OCI-LY1 (cell line): ENCODE results near the gene GADD45A.

Source experiments
- H2AFZ ChIP-seq: fragments of 200-600 bp; sonication (generic), shearing (Covaris generic); 2 replicates; pipeline ENCODE4 v1.6.0; 2014; ENCODE audit warnings: antibody characterized with exemption, mild to moderate bottlenecking, low read length
- H3F3A ChIP-seq: fragments of 200-600 bp; sonication (generic), shearing (Covaris generic); 2 replicates; pipeline ENCODE4 v1.6.0; 2014; ENCODE audit warnings: mild to moderate bottlenecking, antibody characterized with exemption, low read length, moderate library complexity; ENCODE audit not compliant: insufficient read depth
- H3K27ac ChIP-seq: fragments of 200-600 bp; sonication (generic); 2 replicates; pipeline ENCODE4 v1.5.1; 2014; ENCODE audit warnings: low read length, mixed run types, mild to moderate bottlenecking, low read depth; ENCODE audit not compliant: poor library complexity, severe bottlenecking
- H3K27me3 ChIP-seq: fragments of 200-600 bp; sonication (generic); 2 replicates; pipeline ENCODE4 v1.6.0; 2014; ENCODE audit warnings: antibody characterized with exemption, mild to moderate bottlenecking, low read length, moderate library complexity; ENCODE audit not compliant: insufficient read depth
- H3K36me3 ChIP-seq: fragments of 200-600 bp; sonication (generic); 2 replicates; pipeline ENCODE4 v1.6.1; 2014; ENCODE audit warnings: mild to moderate bottlenecking, antibody characterized with exemption, low read length, moderate library complexity, mixed read lengths; ENCODE audit not compliant: insufficient read depth
- H3K4me1 ChIP-seq: fragments of 200-600 bp; sonication (generic); 2 replicates; pipeline ENCODE4 v1.5.1; 2014; ENCODE audit warnings: mild to moderate bottlenecking, low read length, moderate library complexity; ENCODE audit not compliant: insufficient read depth, severe bottlenecking
- H3K4me2 ChIP-seq: fragments of 200-600 bp; sonication (generic), shearing (Covaris generic); 2 replicates; pipeline ENCODE4 v1.6.1; 2014; ENCODE audit warnings: low read length
- H3K4me3 ChIP-seq: fragments of 200-600 bp; sonication (generic); 2 replicates; pipeline ENCODE4 v1.5.1; 2014; ENCODE audit warnings: low read length, low read depth, mild to moderate bottlenecking, mixed read lengths; ENCODE audit not compliant: poor library complexity, severe bottlenecking
- H3K79me2 ChIP-seq: fragments of 200-600 bp; shearing (Covaris generic); 2 replicates; pipeline ENCODE4 v1.6.1; 2016; ENCODE audit warnings: mixed run types, low read length, mixed read lengths; ENCODE audit not compliant: insufficient read depth
- H3K9ac ChIP-seq: fragments of 200-600 bp; sonication (generic), shearing (Covaris generic); 2 replicates; pipeline ENCODE4 v1.6.1; 2014; ENCODE audit warnings: mild to moderate bottlenecking, low read length, mixed read lengths
- H3K9me2 ChIP-seq: fragments of 200-600 bp; sonication (generic), shearing (Covaris generic); 2 replicates; pipeline ENCODE4 v1.6.1; 2014; ENCODE audit warnings: low read depth, mild to moderate bottlenecking, low read length, mixed read lengths
- H3K9me3 ChIP-seq: fragments of 200-600 bp; shearing (Covaris generic); 2 replicates; pipeline ENCODE4 v1.6.1; 2014; ENCODE audit warnings: low read length, mixed read lengths
- H4K20me1 ChIP-seq: fragments of 200-600 bp; sonication (generic), shearing (Covaris generic); 2 replicates; pipeline ENCODE4 v1.6.0; 2016; ENCODE audit warnings: mild to moderate bottlenecking, low read length; ENCODE audit not compliant: insufficient read depth
- EZH2 ChIP-seq: fragments of 200-600 bp; sonication (generic), shearing (Covaris generic); IDR thresholded peaks from 2 replicates; pipeline ENCODE4 v1.8.0; 2017; ENCODE audit warnings: borderline replicate concordance, mixed run types, mild to moderate bottlenecking, antibody characterized with exemption, low read length, moderate library complexity, mixed read lengths
- TF ChIP-seq, protein P1 (sequence below): fragments of 200-600 bp; sonication (generic), shearing (Covaris generic); IDR thresholded peaks from 2 replicates; pipeline ENCODE4 v1.5.1; 2017; ENCODE audit warnings: mild to moderate bottlenecking, antibody characterized with exemption, low read length, moderate library complexity, mixed read lengths

GADD45A gene

DNA sequence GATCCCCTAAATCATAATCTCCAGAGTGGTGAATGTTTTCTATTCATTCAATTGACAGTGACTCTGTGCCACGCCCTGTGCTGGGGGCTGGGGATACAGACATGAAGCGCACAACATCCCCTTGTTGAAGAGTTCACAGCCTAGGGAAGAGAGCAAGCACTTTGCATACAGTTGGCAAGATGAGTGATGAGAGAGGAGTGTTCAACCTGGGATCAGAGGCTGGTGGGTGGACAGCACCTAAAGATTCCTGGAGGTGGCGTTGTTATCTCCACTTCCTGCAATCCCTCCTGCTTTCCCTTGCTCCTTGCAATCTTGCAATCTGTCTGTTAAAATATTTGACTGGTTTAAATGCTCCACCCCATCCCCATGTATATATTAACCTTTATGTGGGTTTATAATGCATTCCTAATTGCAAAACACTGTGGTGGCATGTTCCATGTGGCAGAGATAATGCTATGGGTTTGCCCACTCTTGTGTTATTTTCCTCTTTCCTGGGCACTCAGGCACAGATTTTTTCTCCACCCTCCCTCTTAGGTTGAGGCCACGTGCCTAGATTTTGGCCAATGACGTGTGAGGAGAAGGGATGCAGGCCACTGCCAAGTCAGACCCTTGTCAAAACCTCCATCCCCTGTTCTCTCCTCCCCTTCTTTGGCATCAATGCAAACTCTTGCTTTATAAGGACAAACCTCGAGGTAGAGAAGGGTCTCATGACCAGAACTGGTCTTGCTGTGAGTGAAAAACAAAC is 36.2 kb upstream of the GADD45A start:
- no peaks in the 10 kb centered on the region for H3K36me3 ChIP-seq
- TF ChIP-seq, protein P1, sequence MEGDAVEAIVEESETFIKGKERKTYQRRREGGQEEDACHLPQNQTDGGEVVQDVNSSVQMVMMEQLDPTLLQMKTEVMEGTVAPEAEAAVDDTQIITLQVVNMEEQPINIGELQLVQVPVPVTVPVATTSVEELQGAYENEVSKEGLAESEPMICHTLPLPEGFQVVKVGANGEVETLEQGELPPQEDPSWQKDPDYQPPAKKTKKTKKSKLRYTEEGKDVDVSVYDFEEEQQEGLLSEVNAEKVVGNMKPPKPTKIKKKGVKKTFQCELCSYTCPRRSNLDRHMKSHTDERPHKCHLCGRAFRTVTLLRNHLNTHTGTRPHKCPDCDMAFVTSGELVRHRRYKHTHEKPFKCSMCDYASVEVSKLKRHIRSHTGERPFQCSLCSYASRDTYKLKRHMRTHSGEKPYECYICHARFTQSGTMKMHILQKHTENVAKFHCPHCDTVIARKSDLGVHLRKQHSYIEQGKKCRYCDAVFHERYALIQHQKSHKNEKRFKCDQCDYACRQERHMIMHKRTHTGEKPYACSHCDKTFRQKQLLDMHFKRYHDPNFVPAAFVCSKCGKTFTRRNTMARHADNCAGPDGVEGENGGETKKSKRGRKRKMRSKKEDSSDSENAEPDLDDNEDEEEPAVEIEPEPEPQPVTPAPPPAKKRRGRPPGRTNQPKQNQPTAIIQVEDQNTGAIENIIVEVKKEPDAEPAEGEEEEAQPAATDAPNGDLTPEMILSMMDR, result no peak; the same call in 1 of the 2 replicates
- TF ChIP-seq EZH2, result no peak
- no peak overlapping the region for H3K9ac ChIP-seq
- H3F3A ChIP-seq, result no peaks in the 10 kb centered on the region
- H4K20me1 ChIP-seq, result no peaks in the 10 kb centered on the region
- H3K4me3 ChIP-seq, result no peak overlapping the region
- no peaks in the 10 kb centered on the region for H3K79me2 ChIP-seq
- no peak overlapping the region for H3K27ac ChIP-seq
- H3K4me1 ChIP-seq, result peaks cover 36% of the 10 kb centered on the region
- no peaks in the 10 kb centered on the region for H3K9me3 ChIP-seq
- H3K27me3 ChIP-seq, result no peaks in the 10 kb centered on the region
- H3K4me2 ChIP-seq, result no peak overlapping the region
- H2AFZ ChIP-seq, result no peak overlapping the region
- no peaks in the 10 kb centered on the region for H3K9me2 ChIP-seq

DNA sequence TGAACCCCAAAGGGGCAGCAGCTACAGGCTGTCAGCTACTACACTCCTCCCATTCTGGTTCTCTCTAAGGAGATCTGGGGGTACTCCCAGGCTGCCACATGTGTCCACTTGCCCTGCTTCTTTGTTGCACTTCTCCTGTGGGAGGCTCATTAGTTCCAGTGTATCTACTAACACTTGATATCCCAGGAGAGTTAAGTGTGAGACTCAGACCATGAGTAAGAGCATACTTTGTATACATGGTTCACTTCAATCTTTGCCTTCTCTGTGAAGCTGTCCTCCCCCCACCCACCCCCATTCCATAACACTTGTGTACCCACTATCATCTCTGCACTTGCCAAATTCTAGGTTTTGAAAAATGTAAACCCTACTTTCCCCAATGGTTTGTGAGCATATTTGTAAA is 34.9 kb upstream of the GADD45A start:
- Histone ChIP-seq H3F3A (no peaks in the 10 kb centered on the region), H4K20me1 (no peaks in the 10 kb centered on the region), H3K27ac (no peak overlapping the region), H3K4me3 (no peak overlapping the region), H2AFZ (no peak overlapping the region), H3K9me2 (no peaks in the 10 kb centered on the region), H3K4me1 (peaks cover 36% of the 10 kb centered on the region), H3K79me2 (no peaks in the 10 kb centered on the region), H3K9ac (no peak overlapping the region), H3K36me3 (no peaks in the 10 kb centered on the region), H3K9me3 (no peaks in the 10 kb centered on the region), H3K27me3 (no peaks in the 10 kb centered on the region), H3K4me2 (no peak overlapping the region)
- TF ChIP-seq, protein P1, result no peak
- TF ChIP-seq EZH2, result no peak

DNA sequence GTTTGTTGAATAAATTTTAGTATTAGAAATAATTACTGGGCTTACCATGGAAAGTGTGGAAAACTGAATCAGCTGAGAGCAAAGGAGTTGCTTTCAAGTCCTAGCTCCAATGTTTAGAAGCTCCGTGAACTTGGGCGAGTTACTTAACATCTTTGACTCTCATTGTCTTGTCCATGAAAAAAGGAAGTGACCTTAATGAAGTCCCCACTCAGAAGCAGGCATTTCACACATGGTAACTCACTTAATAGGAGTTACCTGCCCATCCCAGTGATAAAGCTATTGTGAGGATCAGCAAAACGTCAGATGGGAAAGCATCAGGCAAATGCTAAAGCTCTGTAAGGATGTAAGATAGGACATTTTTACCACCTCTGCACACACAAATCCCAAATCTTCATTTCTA is 34.0 kb upstream of the GADD45A start:
- TF ChIP-seq EZH2, result no peak
- TF ChIP-seq, protein P1, result no peak
- H2AFZ ChIP-seq, result no peak overlapping the region
- H3K27ac ChIP-seq, result no peak overlapping the region

More for the DNA sequence above, 34.0 kb upstream of the GADD45A start:
- Histone ChIP-seq H3F3A (no peaks in the 10 kb centered on the region), H3K9me2 (no peaks in the 10 kb centered on the region), H3K4me1 (peaks cover 36% of the 10 kb centered on the region), H3K36me3 (no peaks in the 10 kb centered on the region), H3K9me3 (no peaks in the 10 kb centered on the region), H4K20me1 (no peaks in the 10 kb centered on the region), H3K27me3 (no peaks in the 10 kb centered on the region), H3K79me2 (no peaks in the 10 kb centered on the region), H3K4me3 (no peak overlapping the region), H3K9ac (no peak overlapping the region), H3K4me2 (no peak overlapping the region)
